Activated T-cell treated with anti-CD3 and anti-CD28 coated beads for 24 hours (primary cell): Measurements from ENCODE around the gene KCNMB1.
"Not testable (repeated sequence)": the region's sequence is repeated elsewhere in the genome, so short reads cannot be mapped to it uniquely, and the experiment has no call there.

Source experiments
- DNase-seq: peaks from one replicate; pipeline ENCODE4 v3.0.0-alpha.2; 2020; ENCODE audit warnings: low read depth

The KCNMB1 gene

DNA sequence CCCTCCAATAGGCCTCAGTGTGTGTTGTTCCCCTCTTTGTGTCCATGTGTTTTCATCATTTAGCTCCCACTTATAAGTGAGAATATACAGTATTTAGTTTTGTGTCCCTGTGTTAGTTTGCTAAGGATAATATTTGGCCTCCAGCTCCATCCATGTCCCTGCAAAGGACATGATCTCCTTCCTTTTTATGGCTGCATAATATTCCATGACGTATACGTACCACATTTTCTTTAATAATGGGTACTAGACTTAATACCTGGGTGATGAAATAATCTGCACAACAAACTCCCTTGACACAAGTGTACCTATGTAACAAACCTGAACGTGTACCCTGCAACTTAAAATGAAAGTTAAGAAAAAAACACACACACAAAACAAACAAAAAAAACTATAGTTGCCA is 12.6 kb downstream of the KCNMB1 start:
- not testable (repeated sequence) for DNase-seq

DNA sequence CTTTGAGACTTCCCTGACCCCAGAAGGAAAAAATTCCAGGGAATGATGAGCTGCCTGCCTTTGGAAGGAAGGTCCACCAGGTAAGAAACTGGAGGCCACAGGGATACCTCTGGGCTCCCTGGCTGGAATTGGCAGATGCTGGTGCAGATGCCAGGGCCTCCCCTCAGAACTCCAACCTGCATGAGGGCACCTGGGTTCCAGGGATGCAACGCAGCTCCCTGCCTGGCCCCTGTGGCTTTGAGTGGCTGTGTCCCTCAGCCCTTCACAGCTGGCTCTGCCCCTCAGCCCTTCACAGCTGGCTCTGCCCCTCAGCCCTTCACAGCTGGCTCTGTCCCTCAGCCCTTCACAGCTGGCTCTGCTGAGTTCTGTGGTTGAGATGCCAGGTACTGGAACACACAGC is 13.9 kb downstream of the KCNMB1 start:
- no peak for DNase-seq

DNA sequence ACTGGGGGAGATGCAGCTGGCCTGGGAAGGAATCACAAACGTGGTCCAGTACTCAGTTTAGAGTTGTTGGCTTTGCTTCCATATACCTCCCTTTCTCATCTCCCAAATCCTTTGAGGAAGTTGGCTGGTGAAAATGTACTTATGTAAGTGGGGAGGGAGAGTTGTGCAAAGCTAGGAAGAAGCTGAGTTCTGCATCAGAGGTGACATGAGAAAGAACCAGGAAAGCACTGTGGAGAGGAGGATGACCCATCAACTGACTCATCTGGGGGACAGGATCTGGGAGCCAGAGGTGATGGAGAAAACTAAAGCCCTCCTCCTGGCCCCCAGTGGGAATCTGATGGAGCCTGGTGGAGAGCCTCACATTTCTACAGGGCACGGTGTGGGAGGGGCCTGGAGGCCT is 16.2 kb downstream of the KCNMB1 start:
- DNase-seq = no peak

DNA sequence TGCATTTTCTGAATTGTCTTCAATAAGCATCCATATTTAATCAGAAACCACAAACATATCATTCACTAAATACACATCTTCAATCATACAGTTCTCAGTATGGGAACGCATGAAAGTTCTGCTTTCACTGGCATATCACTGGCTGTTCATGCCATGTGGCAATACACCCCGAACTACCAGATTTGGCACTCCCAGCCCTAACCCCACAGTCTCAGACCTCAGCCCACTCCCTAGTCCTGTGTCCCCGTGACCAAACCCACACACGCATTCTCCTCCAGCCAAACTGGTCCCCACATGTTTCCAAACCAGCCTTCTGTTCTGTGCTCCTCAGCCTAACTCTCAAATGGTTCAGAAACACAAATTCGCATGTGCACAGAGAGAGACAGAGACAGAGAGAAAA is 20.6 kb downstream of the KCNMB1 start:
- DNase-seq = no peak

DNA sequence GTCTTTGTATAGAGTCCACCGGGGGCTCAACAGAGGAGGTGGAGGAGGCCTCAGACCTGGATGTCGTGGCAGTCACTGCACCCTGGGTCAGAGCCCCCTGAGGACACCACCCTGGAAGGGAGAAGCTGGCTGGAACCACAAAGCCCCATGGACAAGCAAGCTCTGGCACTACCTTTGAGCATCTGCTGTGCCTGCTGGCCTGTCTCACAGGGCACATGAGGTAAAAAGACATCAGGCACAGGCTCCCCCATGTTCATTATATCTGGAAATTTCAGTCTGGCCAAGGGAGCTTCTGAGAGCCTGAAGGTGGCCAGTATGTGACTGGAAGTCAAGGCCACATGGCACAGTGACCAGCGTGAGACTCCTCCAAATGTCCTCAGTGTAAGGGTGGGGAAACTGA is 22.9 kb downstream of the KCNMB1 start:
- no peak for DNase-seq

DNA sequence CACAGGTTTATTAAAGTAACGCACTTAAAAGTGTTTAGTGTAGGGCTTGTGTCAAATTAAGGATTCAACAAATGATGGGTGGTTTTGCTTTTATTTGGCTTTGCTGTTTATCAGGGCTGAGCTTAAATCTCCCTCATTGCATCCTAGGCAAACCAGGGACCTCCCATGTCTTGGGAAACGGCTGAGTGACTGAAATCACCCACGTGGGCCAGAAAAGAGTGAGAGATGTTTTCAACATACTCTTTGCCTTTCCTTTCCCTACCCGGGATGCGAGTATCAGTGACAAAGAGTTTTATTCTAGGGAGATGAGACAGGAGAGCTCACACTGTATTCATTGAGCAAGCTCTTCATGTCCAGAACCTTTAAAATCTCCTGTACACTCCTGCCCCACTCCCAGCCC is 23.3 kb downstream of the KCNMB1 start:
- no peak for DNase-seq

DNA sequence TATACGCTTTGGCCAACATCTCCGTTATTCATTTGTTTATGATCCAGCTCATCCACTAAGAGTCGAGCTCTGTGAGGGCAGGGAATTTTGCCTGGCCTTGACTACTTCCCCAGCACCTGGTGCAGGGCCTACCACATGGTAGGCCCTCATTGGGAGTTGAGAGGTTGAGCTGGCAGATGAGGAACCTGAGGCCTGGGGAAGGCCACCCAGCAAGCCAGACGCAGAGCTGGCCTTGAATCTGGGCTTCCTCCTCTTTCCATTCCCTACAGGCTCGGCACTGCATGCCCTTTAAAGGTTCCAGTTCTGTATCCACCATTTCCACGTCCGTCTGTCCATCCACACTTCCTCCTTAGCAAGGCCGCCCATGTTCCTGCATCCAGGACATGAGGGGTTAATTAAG is 24.2 kb downstream of the KCNMB1 start:
- no peak for DNase-seq

DNA sequence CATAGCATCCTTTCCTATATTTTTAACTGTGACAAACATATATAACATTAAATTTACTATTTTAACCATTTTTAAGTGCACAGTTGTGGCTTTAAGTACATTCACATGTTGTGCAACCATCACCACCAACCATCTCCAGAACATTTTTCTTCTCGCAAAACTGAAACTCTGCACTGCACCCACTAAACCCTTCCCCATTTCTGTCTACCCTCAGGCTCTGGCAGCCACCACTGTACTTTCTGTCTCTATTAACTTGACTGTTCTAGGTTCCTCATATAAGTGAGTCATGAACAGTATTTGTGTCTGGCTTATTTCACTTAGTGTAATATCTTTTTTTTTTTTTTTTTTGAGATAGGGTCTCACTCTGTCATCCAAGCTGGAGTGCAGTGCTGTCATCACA is 25.5 kb downstream of the KCNMB1 start:
- DNase-seq = no peak

DNA sequence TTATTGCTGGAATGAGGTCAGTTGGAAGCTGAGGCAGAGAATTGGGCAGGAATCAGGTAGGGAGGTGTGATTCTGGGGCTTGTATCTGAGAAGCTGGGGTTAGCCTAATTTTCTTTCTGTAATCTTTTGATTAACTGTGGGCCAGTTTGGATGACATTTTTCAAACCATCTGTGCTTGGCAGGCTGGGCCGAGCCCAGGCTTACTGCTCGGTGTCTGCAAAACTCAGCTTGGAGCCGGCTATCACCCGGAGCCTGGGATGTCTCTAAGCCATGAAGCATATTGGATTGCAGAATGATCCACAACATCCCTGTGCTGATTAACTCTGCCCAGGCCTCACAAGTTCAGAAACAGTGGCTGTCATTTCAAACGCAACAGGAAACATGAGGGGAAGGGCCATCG is 26.5 kb downstream of the KCNMB1 start:
- no peak for DNase-seq

DNA sequence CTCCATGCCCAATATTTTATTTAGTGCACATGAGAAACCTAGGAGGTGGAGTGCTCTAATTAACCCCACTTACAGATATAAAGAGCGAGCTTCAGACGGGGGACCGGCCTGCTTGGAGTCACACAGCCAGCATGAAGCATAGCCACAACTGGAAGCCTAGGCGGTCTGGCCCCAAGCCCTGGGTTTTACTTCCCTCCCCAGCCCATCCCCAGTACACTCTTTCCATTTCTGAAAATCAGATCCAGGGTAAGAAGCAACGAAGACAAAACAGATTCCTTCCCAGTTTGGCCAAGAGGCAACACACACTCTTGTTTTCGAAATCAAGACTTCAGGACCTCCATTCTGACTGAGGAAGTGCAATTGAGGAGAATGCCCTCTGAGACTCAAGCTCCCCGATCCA is 27.1 kb downstream of the KCNMB1 start:
- no peak for DNase-seq

DNA sequence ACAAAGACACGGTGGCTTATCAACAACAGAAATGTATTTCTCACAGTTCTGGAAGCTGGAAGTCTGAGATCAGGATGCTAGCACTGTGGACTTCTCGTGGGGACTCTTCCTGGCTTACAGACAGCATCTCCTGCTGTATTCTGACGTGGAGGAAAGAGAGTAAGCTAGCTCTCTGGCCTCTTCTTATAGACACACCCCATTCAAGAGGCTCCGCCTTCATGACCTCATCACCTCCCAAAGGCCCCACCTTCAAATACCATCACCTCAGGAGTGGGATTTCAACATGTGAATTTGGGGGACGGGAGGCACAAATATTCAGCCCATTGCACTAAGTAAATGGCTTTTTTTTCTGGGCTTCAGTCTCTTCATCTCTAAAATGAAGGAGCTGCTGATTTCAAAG is 27.6 kb downstream of the KCNMB1 start:
- DNase-seq = no peak

DNA sequence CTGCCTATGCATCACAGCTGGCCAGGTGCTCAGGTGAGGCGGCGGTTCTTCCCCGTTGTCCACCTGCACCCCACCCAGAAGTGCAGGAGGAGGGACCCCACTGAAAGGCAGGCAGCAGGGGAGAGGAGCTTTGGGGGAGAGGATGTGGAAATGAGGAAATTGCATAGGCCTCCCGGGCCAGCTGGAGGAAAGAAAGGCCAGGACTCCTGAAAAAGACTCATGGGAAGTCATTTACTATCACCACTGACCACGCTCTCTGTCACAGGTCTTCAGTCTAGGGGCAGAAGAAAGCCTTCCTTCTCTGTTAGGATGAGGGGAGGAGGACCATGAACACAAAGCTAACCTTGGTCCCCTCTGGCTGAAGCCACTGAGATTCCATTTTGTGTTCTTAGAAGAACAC is 28.1 kb downstream of the KCNMB1 start:
- no peak for DNase-seq

DNA sequence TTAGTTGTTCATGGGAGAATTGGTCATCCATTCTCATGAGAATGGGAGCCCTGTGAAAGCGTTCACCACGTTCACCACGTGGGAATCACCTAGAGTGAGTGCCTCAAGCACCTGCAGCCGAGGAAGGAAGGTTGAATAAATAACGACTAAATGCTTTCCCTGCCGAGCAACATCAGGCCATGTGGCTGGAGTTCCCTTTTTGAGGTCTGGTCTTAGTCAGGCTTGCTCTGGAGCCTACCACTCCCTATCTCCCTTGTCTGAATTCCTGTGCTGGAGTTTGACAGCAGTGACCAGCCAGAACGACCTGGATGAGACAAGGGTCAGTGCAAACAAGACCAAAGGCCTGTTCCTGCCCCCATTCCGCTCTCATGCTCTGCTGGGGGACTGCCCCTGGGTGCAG is 28.5 kb downstream of the KCNMB1 start:
- DNase-seq = no peak

DNA sequence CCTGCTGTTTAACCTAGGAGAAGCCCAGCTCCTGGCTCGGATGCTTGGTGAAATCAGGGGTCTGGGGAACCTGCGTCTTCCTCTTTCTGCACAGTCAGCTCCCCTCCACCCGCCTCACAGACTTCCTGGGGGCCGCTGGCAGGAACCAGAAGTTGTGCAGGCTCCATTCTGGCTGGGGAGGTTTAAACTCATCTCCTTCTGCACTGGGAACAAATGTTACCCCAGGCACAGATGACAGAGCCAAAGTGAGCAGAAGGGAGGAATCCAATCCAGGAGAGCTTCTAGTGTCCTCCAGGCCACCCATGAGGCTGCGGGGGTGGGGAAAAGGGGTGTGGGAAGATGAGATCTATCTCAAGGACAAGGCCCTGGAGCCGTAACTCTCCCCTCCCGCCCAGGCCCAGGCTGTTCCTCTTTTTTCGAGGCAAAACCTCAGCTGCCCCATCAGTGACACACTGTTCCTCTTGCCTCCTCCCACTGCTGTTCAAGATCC is 31.2 kb downstream of the KCNMB1 start:
- DNase-seq = no peak

DNA sequence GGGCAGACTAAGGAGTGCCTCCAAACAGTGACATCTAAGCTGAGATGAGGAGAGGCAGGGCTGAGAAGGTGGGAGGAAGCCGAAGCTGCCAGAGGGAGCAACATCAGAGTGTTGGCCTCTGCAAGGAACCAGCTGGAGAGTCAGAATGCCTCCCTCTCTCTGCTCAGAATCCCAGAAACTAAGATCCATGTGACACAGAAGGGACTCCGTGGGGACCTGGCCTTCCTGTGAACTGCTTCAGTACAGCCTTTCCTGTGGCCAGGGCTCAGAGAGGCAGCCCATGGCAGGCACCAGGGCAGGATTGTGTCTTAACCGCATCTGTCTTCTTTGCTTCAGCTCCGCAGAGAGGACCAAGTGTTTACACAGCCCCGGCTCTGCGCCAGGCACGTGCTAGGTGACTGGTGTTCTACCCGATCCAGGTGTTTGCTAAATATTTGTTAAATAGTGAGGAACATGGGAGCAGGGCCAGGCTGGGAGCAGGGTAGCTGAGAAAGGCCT is 33.5 kb downstream of the KCNMB1 start:
- no peak for DNase-seq

DNA sequence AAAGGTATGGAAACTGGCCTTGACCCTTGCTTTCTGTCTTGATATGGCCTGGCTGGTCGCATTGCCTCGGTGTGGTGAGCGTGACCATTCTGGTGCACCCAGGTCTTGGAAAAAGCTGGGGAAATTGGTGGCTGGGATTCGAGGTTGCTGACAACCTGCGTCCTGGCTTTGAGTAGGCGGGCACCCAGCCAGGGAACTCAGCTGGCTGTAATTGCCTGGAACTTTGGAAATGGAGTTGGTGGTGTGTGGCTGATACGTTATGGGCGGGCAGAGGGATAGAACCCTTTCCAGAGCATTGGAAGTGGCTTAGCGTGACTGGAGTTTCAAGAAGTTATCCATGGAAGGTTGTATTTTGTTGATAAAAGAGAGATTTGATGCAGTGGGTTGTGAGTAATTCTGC is 35.2 kb downstream of the KCNMB1 start:
- no peak for DNase-seq

DNA sequence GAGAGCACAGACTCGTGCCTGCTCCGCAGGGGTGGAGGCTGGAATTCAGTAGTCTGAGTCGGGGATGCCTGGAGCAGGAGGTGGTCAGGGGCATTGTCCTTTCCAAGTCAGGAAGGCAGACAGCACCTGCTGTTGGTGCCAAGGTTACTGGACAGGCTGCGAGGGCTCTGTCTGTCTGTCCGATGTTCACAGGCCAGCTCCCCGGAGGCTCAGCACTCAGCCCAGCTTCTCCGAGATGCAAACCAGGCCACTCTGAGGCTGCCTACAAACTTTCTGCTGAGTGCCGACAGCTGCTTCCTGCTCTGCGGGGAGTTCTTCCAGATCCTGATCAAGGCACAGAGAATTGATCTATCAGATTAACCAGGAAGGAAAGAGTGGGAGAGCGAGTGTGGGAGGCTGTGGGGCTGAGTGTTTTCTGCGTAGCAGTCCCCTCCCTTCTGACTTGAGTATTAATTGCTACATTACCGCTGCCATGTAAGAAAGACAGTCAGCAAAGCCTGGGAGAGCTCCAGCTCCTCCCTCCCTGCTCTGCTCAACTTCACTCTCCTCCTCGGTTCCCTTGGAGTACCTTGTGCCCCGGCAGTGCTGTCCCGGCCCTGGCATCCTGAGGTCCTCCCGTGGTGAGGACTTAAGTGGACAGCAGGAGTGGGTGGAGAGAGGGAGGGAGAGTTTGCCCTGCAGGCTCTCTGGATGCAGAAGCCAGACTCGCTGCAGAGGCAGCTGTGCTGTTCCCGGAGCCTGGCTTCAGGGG is 36.0 kb downstream of the KCNMB1 start:
- DNase-seq = no peak

DNA sequence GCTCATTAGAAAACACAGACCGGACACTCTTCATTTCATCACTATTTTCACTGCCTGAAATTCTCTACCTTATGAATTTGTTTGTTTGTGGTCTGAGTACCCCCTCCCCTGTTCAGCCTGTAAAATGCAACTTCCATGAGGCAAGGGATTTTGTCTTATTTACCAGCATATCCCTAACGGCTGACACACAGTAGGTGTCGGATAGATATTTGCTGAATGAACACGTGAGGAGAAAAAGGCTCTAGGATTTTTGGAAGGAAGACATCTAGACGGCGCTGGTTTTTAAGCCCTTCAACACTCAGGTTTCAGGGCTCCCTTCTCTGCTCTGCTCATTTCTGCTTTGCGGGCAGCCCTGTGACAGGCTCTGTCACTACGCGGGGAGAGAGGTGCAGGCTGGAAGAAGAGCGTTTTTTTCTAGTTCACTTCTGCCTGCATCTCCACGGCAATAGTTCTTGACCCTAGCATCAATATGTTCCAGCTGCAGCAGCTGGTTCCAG is 41.0 kb downstream of the KCNMB1 start:
- no peak for DNase-seq

DNA sequence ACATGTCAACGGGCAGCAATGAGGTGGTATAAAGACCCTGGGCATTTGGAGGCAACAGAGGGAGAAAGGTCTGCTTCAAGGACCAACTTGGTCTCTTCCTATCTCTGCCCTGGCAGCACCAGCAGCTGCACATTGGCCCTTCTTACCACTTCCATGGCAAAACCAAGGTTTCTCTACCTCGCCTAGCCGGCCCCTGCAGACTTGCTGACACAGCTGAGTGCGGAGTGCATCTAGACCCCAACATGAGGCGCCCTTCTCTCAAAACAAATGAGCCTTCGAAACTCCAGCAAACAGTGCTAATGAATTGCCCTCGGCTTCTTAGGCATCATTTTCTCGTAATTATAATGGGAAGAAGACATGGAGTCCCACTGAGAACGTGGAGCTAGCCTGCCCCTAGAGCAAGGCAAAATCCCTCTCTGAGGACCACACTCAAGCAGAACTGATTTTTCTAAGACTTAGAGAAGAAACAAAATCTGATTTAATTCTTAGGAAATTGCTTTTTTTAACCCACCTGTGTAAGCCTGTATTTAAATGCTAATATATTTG is 42.1 kb downstream of the KCNMB1 start:
- no peak for DNase-seq

DNA sequence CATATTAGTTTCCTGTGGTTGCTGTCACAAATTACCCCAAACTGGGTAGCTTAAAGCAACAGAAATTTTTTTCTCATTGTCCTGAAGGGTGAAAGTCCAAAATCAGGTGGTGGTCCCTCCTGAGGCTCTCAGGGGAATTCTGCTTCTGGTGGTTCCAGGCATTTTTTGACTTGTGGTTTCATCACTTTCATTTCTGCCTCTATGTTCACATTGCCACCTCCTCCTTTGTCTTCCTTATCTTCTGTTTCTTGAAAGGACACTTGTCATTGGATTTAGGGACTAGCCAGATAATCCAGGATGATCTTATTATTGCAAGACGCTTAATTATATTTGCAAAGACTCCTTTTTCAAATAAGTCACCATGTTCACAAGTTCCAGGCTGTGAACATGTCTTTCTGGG is 43.2 kb downstream of the KCNMB1 start:
- no peak for DNase-seq

DNA sequence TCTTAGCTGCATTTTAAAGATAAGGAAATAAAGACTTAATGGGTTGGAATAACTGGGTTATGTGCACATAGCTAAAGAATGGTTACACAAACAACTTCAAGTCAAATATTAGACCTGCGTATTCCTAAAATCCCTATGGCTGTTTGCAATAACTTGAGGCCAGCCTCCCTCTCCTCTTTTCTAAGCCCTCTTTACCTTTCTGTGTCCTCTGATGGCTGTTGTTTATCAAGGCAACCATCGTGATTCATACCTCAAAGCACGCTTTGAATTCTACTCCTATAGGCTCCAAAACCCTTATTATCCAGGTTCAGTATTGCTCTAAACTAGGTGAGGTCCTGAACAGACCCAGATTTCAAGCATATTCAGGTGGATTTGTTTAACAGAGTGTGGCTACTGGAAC is 46.0 kb downstream of the KCNMB1 start:
- DNase-seq = no peak

DNA sequence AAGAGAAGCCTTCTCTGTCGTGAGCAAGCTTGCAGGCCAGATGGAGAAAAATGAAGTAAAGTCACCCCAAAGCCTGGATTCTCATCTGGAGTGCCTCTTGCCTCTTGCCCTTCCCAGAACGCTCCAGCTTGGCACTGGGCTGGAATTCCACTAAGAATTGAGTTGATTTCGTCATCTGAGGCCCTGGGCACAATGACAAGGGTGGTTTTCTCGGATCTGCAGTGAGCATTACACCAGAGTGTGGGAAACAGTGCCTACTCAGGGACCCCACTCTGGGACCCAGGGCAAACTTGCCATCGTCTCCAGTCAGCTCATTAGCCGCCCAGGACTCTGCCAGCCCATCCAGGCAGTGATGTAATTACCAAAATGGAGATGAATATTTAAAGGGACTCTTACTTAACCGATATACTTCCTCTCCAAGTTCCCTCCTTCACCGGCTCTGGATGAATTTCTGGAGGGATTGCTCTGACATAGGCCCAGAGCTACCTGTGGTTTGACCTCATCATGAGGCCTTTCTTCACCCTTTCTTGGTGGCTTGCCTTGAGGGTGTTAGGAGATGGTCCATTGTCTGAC is 46.9 kb downstream of the KCNMB1 start:
- DNase-seq = no peak

DNA sequence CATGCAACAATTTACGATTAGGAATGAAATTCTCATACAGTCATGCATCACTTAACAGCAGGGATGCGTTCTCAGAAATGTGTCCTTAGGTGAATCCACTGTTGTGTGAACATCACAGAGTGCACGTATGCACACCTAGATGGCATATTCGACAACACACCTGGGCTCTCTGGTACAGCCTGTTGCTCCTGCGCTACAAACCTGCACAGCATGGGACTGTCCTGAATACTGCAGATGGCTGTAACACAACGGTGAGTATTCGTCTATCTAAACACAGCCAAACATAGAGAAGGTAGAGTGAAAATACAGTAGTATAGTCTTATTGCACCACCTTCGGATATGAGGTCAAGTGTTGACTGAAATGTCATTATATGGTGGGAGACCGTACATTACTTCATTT is 47.6 kb downstream of the KCNMB1 start:
- no peak for DNase-seq
